NCI-H2227 (cell line): ENCODE results near the gene TRIM69.

Experiments used
- DNase-seq: peaks from one replicate; lab custom pipeline; 2025; ENCODE audit not compliant: unreplicated experiment; lab: John Stamatoyannopoulos, UW

TRIM69 gene

GRCh38 chr15:44802336-44802735 is 66.0 kb downstream of the TRIM69 start:
- DNase-seq, result no peak

GRCh38 chr15:44804298-44805046 is 68.1 kb downstream of the TRIM69 start:
- DNase-seq, result no peak

GRCh38 chr15:44808557-44808956 is 72.2 kb downstream of the TRIM69 start:
- no peak for DNase-seq

- DNase-seq, result no peak
Observed at GRCh38 chr15:44810237-44810636, 73.9 kb downstream of the TRIM69 start.

GRCh38 chr15:44811337-44811736 is 75.0 kb downstream of the TRIM69 start:
- no peak for DNase-seq

GRCh38 chr15:44812029-44812517 is 75.7 kb downstream of the TRIM69 start:
- DNase-seq, result no peak

DNA sequence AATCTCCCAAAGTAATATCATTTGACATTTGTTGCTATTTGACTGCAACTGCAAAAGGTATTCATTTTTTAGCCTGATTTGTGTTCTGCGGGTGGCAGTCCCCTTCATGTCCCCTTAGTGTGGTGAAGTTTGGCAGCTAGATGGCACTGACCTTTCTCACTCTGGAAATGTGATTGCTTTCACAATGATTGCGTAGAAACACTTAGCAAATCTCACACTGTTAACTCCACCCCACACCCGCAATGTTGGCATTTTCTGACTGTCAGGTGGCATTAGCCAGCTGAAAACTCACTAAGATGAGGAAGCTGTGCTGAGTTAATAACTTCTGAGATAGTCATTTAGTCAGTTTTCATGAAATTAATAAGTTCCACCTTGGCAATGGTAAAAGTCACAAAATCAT is 76.9 kb downstream of the TRIM69 start:
- DNase-seq, result no peak
